Prostate gland (tissue), 2 donors: ENCODE measurements around the gene ITPR1. TPM values are rescaled to one million over a fixed set of nuclear protein-coding genes. Genes with fewer than 3 reads are reported as not detected.

Experiments used
- DNase-seq: peaks from one replicate; pipeline ENCODE4 v3.0.0-alpha.2; 2019; ENCODE audit warnings: low spot score
- H3K27ac ChIP-seq, 2 donors: fragments of 200-600 bp; sonication (generic); 2 replicates each; pipeline ENCODE4 v1.5.1; 2017 to 2019
- H3K27me3 ChIP-seq: fragments of 200-600 bp; sonication (generic); replicated peaks from 2 replicates; pipeline ENCODE4 v1.5.1; 2019; ENCODE audit not compliant: insufficient read depth
- H3K36me3 ChIP-seq, 2 donors: fragments of 200-600 bp; sonication (generic); 1 replicate in 1 of 2; 2 replicates in 1 of 2; pipeline versions ENCODE4 v1.5.1 to v1.8.1; 2017 to 2019
- H3K4me1 ChIP-seq: fragments of 200-600 bp; sonication (generic); replicated peaks from 2 replicates; pipeline ENCODE4 v1.5.1; 2019
- H3K4me3 ChIP-seq, 2 donors: fragments of 200-600 bp; sonication (generic); 2 replicates each; pipeline ENCODE4 v1.5.1; 2017 to 2019
- H3K9me3 ChIP-seq: fragments of 200-600 bp; sonication (generic); 2 replicates; pipeline ENCODE4 v1.5.1; 2017
- POLR2A ChIP-seq: fragments of 450-650 bp; IDR thresholded peaks from one replicate; pipeline ENCODE4 v1.6.1; 2016; ENCODE audit warnings: antibody characterized with exemption, mild to moderate bottlenecking
- POLR2AphosphoS5 ChIP-seq: sonication (generic); formaldehyde crosslinking; IDR thresholded peaks from one replicate; pipeline ENCODE4 v1.6.1; 2017; ENCODE audit warnings: antibody characterized with exemption
- WGBS: methylation state at CpG from one replicate; pipeline ENCODE4 v1.1.5; 2018; 5-methylcytosine and 5-hydroxymethylcytosine counted together
- intact Hi-C: fragments of 100-400 bp; cut with DNase I; formaldehyde crosslinking; loops from one replicate; pipeline ENCODE4 v1.14.2; 2022
- total RNA-seq, 2 donors: library from RNA; depleted of rRNA; stranded (reverse); fragments of >200 nt; gene quantifications; one replicate each; pipeline ENCODE4 v1.1.0, GENCODE V29; 2016
- TF ChIP-seq, protein P1 (sequence below), 4 experiments: fragments of 200-600 bp in 2 of 4; fragments of 450-650 bp in 2 of 4; sonication (generic) in 2 of 4; IDR thresholded peaks; 1 replicate in 3 of 4; 2 replicates in 1 of 4; pipeline ENCODE4 v1.5.1; 2016 to 2019; ENCODE audit warnings: antibody characterized with exemption in 4 of 4, mild to moderate bottlenecking in 2 of 4, moderate library complexity in 2 of 4

The ITPR1 gene
- total RNA-seq, 2 donors from 2014 or later = 80.0 to 126 TPM

DNA sequence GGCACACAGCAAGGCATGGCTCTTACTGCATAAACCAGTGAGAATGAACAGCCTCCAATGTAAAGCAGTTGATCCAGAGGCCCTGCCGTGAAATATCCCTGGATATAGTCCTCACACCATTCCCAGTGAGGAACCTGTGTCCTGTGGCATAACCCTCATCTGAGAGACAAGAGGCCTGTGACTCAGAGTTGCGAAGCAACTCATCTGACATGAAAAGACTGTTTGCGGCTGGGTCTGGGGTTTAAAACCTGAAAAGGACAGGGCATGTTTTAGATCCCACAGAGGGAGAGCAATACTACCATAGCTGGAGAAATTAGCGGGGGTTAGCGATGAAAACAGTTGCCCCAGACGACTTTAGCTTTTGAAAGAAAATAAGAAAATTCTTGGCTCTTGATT, 320.8 kb downstream of the ITPR1 start:
- no peaks in the 10 kb centered on the region for H3K27me3 ChIP-seq
- H3K9me3 ChIP-seq = no peaks in the 10 kb centered on the region
- DNase-seq = no peak
- no peak overlapping the region for H3K27ac ChIP-seq
- H3K36me3 ChIP-seq = no peaks in the 10 kb centered on the region
- no peak overlapping the region for H3K4me3 ChIP-seq
- 93% methylated on average over 6 of the region's 6 CpGs for WGBS
- intact Hi-C loops = no loop called here
- TF ChIP-seq, protein P1, sequence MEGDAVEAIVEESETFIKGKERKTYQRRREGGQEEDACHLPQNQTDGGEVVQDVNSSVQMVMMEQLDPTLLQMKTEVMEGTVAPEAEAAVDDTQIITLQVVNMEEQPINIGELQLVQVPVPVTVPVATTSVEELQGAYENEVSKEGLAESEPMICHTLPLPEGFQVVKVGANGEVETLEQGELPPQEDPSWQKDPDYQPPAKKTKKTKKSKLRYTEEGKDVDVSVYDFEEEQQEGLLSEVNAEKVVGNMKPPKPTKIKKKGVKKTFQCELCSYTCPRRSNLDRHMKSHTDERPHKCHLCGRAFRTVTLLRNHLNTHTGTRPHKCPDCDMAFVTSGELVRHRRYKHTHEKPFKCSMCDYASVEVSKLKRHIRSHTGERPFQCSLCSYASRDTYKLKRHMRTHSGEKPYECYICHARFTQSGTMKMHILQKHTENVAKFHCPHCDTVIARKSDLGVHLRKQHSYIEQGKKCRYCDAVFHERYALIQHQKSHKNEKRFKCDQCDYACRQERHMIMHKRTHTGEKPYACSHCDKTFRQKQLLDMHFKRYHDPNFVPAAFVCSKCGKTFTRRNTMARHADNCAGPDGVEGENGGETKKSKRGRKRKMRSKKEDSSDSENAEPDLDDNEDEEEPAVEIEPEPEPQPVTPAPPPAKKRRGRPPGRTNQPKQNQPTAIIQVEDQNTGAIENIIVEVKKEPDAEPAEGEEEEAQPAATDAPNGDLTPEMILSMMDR (IDR thresholded peaks at IDR 0.05) = no peak
- H3K4me1 ChIP-seq = no peaks in the 10 kb centered on the region

DNA sequence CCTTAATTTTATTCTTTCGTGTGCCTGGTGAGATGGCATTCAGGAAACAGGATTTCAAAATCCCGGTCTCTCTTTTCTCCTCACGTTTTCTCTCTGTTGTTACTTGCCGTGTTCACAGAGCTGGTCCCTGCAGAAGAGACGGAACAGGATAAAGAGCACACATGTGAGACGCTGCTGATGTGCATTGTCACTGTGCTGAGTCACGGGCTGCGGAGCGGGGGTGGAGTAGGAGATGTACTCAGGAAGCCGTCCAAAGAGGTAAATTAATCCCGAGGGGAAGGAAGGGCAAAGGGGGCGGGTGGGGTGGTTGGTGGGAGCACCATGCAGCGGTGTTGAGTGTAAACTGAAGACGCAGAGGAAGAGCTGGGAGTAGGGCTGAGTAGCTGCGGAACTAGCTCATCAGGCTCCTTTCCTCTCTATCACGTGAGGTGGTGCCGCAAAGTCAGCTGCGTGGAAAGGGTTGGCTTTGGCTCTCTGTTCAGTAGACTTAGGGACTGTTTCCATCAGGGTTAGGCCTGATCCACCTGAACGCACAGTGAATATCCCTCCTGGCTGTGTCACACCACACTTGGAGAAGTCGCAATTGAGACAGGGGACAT, 321.3 kb downstream of the ITPR1 start:
- no peaks in the 10 kb centered on the region for H3K27me3 ChIP-seq
- no peaks in the 10 kb centered on the region for H3K9me3 ChIP-seq
- 77% methylated on average over 20 of the region's 20 CpGs for WGBS
- intact Hi-C loops = no loop called here
- H3K27ac ChIP-seq = no peak overlapping the region
- H3K4me3 ChIP-seq = no peak overlapping the region
- no peak for TF ChIP-seq POLR2AphosphoS5
- TF ChIP-seq, protein P1 (IDR thresholded peaks at IDR 0.05) = no peak
- TF ChIP-seq POLR2A = no peak
- H3K36me3 ChIP-seq = no peaks in the 10 kb centered on the region
- no peak for DNase-seq
- no peaks in the 10 kb centered on the region for H3K4me1 ChIP-seq

DNA sequence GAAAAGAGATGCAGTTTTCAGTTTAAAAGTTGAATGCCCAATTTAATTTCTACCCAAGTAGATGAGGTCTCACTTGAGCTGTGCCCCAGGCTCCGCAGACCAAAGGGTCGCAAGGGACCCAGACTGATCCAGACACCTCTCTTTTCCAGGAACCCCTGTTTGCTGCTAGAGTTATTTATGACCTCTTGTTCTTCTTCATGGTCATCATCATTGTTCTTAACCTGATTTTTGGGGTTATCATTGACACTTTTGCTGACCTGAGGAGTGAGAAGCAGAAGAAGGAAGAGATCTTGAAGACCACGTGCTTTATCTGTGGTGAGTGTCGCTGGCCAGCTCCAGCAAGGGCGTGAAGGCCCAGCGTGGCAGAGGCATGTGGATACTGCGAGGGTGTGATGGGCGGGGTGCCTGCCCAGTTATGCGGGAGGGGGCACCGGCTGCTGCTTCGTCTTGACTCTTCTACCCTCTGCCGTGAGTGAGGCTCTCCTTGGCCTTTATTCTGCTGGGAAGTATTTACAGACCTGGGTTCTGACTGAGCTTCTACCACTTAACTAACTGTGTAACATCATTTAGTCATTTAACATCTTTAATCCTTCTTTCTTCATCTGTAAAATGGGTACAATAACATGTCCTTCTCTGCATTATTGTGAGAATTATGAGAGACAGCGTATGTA, 321.9 kb downstream of the ITPR1 start:
- Histone ChIP-seq H3K36me3 (no peaks in the 10 kb centered on the region), H3K27me3 (no peaks in the 10 kb centered on the region), H3K4me3 (no peak overlapping the region), H3K9me3 (no peaks in the 10 kb centered on the region), H3K4me1 (no peaks in the 10 kb centered on the region), H3K27ac (no peak overlapping the region)
- intact Hi-C loops = no loop called here
- DNase-seq = no peak
- WGBS = 94% methylated on average over 13 of the region's 13 CpGs
- no peak for TF ChIP-seq POLR2AphosphoS5
- TF ChIP-seq, protein P1 (IDR thresholded peaks at IDR 0.05) = no peak

DNA sequence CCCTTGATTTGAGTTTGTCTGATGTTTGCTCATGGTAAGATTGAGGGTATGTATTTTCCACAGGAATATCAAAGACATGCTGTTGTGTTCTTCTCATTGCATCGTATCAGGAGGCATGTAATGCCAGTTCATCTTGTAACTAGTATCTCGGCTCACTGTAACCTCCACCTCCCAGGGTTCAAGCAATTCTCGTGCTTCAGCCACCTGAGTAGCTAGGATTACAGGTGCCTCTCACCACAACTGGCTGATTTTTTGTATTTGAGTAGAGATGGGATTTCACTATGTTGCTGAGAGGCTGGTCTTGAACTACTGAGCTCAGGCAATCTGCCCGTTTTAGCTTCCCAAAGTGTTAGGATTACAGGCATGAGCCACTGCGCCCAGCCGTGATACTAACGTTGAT, 323.2 kb downstream of the ITPR1 start:
- Histone ChIP-seq H3K9me3 (no peaks in the 10 kb centered on the region), H3K4me1 (no peaks in the 10 kb centered on the region), H3K36me3 (no peaks in the 10 kb centered on the region), H3K4me3 (no peak overlapping the region), H3K27me3 (no peaks in the 10 kb centered on the region), H3K27ac (no peak overlapping the region)
- over 99% methylated on average over 7 of the region's 7 CpGs for WGBS
- no peak for DNase-seq
- intact Hi-C loops = no loop called here
- TF ChIP-seq POLR2AphosphoS5 (no peak), POLR2A (no peak)
- TF ChIP-seq, protein P1 (IDR thresholded peaks at IDR 0.05) = no peak

DNA sequence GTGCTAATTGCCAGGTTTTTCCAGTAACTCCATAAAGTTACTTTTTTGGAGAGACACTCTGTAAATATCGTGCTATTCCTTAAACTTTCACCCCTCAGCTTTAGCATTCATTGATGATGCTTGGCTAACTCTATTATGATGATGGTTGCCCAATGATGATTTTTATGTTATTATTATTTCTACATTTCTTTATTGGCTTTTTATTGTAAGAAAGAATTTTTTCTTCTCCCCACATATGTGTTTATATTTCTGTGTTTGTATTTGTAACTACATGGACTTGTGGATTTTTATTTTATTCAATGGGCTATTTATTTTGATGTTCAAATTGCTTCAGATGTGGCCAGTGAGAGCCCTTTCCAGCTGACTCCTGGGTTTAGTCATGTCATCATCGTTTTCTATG, 323.6 kb downstream of the ITPR1 start:
- Histone ChIP-seq H3K36me3 (no peaks in the 10 kb centered on the region), H3K4me3 (no peak overlapping the region), H3K27ac (no peak overlapping the region), H3K9me3 (no peaks in the 10 kb centered on the region), H3K4me1 (no peaks in the 10 kb centered on the region), H3K27me3 (no peaks in the 10 kb centered on the region)
- intact Hi-C loops = no loop called here
- no peak for DNase-seq
- 70% methylated on average over 2 of the region's 2 CpGs for WGBS
- TF ChIP-seq POLR2AphosphoS5 (no peak), POLR2A (no peak)
- TF ChIP-seq, protein P1 (IDR thresholded peaks at IDR 0.05) = no peak
